Fibroblast of villous mesenchyme (primary cell): ENCODE data around the gene KRT31. TPM values are rescaled to one million over a fixed set of nuclear protein-coding genes. Genes with fewer than 3 reads are reported as not detected.
"Not testable (repeated sequence)": the region's sequence is repeated elsewhere in the genome, so short reads cannot be mapped to it uniquely, and the experiment has no call there.

Experiments used
- DNase-seq: peaks from one replicate; pipeline ENCODE4 v3.0.0-alpha.2; 2010; ENCODE audit warnings: low read depth
- H3K4me3 ChIP-seq: 2 replicates; pipeline ENCODE4 v1.5.1; 2011; ENCODE audit warnings: low read depth, mild to moderate bottlenecking, low read length
- CTCF ChIP-seq: IDR thresholded peaks from 2 replicates; pipeline ENCODE4 v1.5.1; 2012; ENCODE audit warnings: low read depth, mild to moderate bottlenecking, low read length; ENCODE audit not compliant: insufficient read depth
- total RNA-seq: library from RNA; depleted of rRNA; stranded (reverse); fragments of >200 nt; gene quantifications from 2 replicates; pipeline ENCODE4 v1.2.3, GENCODE V29; 2012

The KRT31 gene
- total RNA-seq, 1 donor, result not detected

- no peak overlapping the region for H3K4me3 ChIP-seq
- no peak for TF ChIP-seq CTCF
- DNase-seq, result peak; percentile 26
These were observed 42.0 kb upstream of the KRT31 start for GRCh38 chr17:41439375-41439774.

GRCh38 chr17:41437769-41438168, 40.4 kb upstream of the KRT31 start:
- H3K4me3 ChIP-seq, result no peak overlapping the region
- no peak for DNase-seq
- TF ChIP-seq CTCF, result no peak

GRCh38 chr17:41437254-41437653, 39.8 kb upstream of the KRT31 start:
- no peak for TF ChIP-seq CTCF
- no peak overlapping the region for H3K4me3 ChIP-seq

GRCh38 chr17:41434415-41434814, 37.0 kb upstream of the KRT31 start:
- no peak for TF ChIP-seq CTCF
- no peak overlapping the region for H3K4me3 ChIP-seq
- no peak for DNase-seq

More at GRCh38 chr17:41437254-41437653, 39.8 kb upstream of the KRT31 start:
- no peak for DNase-seq

GRCh38 chr17:41434005-41434404, 36.6 kb upstream of the KRT31 start:
- no peak overlapping the region for H3K4me3 ChIP-seq
- DNase-seq, result no peak
- TF ChIP-seq CTCF, result no peak

- no peak for DNase-seq
- no peak overlapping the region for H3K4me3 ChIP-seq
- no peak for TF ChIP-seq CTCF
These were observed 36.2 kb upstream of the KRT31 start for GRCh38 chr17:41433586-41433985.

GRCh38 chr17:41430376-41430775, 33.0 kb upstream of the KRT31 start:
- not testable (repeated sequence) for DNase-seq, H3K4me3 ChIP-seq

- no peak for TF ChIP-seq CTCF
- H3K4me3 ChIP-seq, result no peak overlapping the region
- DNase-seq, result no peak
These were observed 32.3 kb upstream of the KRT31 start for GRCh38 chr17:41429667-41430066.
